ENCODE measurements around the gene IL32. TPM values are rescaled to one million over a fixed set of nuclear protein-coding genes. Genes with fewer than 3 reads are reported as not detected.

Gene IL32, protein sequence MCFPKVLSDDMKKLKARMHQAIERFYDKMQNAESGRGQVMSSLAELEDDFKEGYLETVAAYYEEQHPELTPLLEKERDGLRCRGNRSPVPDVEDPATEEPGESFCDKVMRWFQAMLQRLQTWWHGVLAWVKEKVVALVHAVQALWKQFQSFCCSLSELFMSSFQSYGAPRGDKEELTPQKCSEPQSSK
- 21.7 and 25.6 TPM in 2 replicates for total RNA-seq (2012; rRNA removed)
- polyA plus RNA-seq (2012; rRNA removed) = 95.7 and 99.9 TPM in 2 replicates
- polyA plus RNA-seq (2012; cell fraction: cytosol; rRNA removed) = 129 and 155 TPM in 2 replicates
- 61.6 and 113 TPM in 2 replicates for polyA plus RNA-seq (2012; cell fraction: nucleus; rRNA removed; ENCODE audit: low replicate concordance)
- Bru-seq, nascent RNA = percentile 38 among the genes with signal in this experiment
- percentile 32 among the genes with signal in this experiment for BruChase-seq, experiment 1, labeled RNA remaining after a 6-hour chase
- BruChase-seq, experiment 2, labeled RNA remaining after a 2-hour chase = percentile 24 among the genes with signal in this experiment
- long read RNA-seq, partial matches to known transcripts = 0 of 9 reads
- long read RNA-seq, other reads (novel, unspliced or antisense) = 1 of 9 reads

DNA sequence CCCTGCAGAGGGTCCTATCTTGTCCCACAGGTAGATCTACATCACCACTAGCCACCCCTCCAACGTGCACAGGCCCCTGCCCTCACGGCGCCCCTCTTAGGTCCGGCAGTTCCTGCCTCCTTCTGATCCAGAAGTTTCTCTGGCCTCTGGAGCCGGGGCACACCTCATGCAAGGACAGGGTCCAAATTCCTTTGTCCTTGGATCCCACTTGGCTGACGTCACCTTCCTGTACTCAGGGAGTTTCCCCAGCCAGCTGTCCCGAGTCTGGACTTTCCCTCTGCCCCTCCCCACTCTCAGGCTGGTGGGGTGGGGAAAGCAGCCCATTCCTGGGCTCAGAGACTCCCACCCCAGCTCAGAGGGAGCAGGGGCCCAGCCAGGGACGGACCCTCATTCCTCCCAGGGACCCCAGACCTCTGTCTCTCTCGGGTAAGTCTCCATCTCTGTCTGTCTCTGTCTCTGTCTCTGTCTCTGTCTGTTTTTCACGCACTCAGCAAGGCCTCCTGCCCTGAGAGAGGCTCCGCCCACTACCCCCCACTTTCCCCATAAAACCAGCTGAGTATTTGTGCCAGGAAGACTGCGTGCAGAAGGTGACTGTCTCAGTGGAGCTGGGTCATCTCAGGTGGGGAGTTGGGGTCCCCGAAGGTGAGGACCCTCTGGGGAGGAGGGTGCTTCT is at the start of gene IL32:
Gene IL32 (plus strand): TSS at position 572 of the 673 bp plus-strand sequence. CDS start 172 bp downstream, outside the sequence.
- H3K27me3 ChIP-seq (ENCODE audit: control insufficient read depth, insufficient read depth, low read length) = no peaks in the 10 kb centered on the region; the same call in 1 of the 2 replicates
- H3K18ac ChIP-seq (ENCODE audit: low read depth, low read length) = peak within 1 kb of the TSS; percentile 38
- peak; percentile 91 for ATAC-seq (ENCODE audit: low read depth)
- peak; percentile 94 for DNase-seq
- H3K79me1 ChIP-seq (ENCODE audit: low read depth in 1 of 2, low read length in 2 of 2) = peaks cover 6 to 19% of the 10 kb centered on the region in 2 experiments; a peak in 2 of 4 replicates
- ChIA-PET POLR2A (ENCODE audit: unreplicated experiment) (no interaction called here), CTCF (no interaction called here)
- H3K14ac ChIP-seq (replicated peaks; ENCODE audit: low read depth, low read length) = peak within 1 kb of the TSS; percentile 87
- no peaks in the 10 kb centered on the region for H3K9me3 ChIP-seq (ENCODE audit: control insufficient read depth, insufficient read depth, low read length)
- H4K8ac ChIP-seq (ENCODE audit: low read depth in 2 of 2, low read length in 2 of 2) = peak within 1 kb of the TSS; percentile 74 to 92
- H3K4me1 ChIP-seq (ENCODE audit: control insufficient read depth, insufficient read depth, low read length) = peaks cover 12% of the 10 kb centered on the region
- H3K4me2 ChIP-seq (ENCODE audit: low read depth, low read length) = peak within 1 kb of the TSS; percentile 53
- H2BK15ac ChIP-seq (ENCODE audit: low read depth, low read length) = peak within 1 kb of the TSS; percentile 96; the same call in 2 of the 3 replicates
- dilution Hi-C loops (cut with HindIII; ENCODE audit: low sequenced_read_pairs, unreplicated experiment) (no loop called here), in situ Hi-C loops (cut with MboI; ENCODE audit: low sequenced_read_pairs) (no loop called here), intact Hi-C loops (cut with micrococcal nuclease) (no loop called here)
- peak within 1 kb of the TSS; percentile 81 for H4K5ac ChIP-seq (ENCODE audit: low read depth, low read length)
- H4K20me1 ChIP-seq (ENCODE audit: insufficient read depth, low read length) = no peaks in the 10 kb centered on the region
- peak within 1 kb of the TSS; percentile 80 for H2BK5ac ChIP-seq (ENCODE audit: low read depth, low read length, poor library complexity, severe bottlenecking)
- H3K9me1 ChIP-seq (ENCODE audit: insufficient read depth, low read length) = peaks cover 18% of the 10 kb centered on the region
- H3K27ac ChIP-seq (ENCODE audit: insufficient read depth, low read length) = peak within 1 kb of the TSS; percentile 41; the same call in 1 of the 2 replicates
- H2AK5ac ChIP-seq (ENCODE audit: low read depth, low read length) = peak within 1 kb of the TSS; percentile 97
- H4K91ac ChIP-seq (ENCODE audit: insufficient read depth, low read depth, low read length) = peak within 1 kb of the TSS; percentile 88
- TF ChIP-seq POLR2A (IDR thresholded peaks at IDR 0.05; ENCODE audit: low read depth, low read length) = peak; percentile 70
- TF ChIP-seq, protein P1, sequence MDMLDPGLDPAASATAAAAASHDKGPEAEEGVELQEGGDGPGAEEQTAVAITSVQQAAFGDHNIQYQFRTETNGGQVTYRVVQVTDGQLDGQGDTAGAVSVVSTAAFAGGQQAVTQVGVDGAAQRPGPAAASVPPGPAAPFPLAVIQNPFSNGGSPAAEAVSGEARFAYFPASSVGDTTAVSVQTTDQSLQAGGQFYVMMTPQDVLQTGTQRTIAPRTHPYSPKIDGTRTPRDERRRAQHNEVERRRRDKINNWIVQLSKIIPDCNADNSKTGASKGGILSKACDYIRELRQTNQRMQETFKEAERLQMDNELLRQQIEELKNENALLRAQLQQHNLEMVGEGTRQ (IDR thresholded peaks at IDR 0.05; ENCODE audit: low read depth, low read length) = peak; percentile 5; the same call in 1 of the 2 replicates
- TF ChIP-seq RAD21 (IDR thresholded peaks at IDR 0.05; ENCODE audit: low read length) = no peak
- TF ChIP-seq MAZ (IDR thresholded peaks at IDR 0.05; ENCODE audit: borderline replicate concordance, low read depth, low read length) = peak; percentile 85; the same call in 1 of the 2 replicates
- peak within 1 kb of the TSS; percentile 47; the same call in 1 of the 2 replicates for H3K4me3 ChIP-seq (ENCODE audit: insufficient read depth, low read depth, low read length)
- H2BK20ac ChIP-seq (ENCODE audit: low read depth, low read length) = peak within 1 kb of the TSS; percentile 82
- peak within 1 kb of the TSS; percentile 55; the same call in 1 of the 2 replicates for H3K9ac ChIP-seq (ENCODE audit: low read depth, low read length)
- peak within 1 kb of the TSS; percentile 99 for H2AK9ac ChIP-seq (replicated peaks; ENCODE audit: low read depth, low read length, poor library complexity)
- H2AFZ ChIP-seq (replicated peaks; ENCODE audit: low read length, poor library complexity) = peak within 1 kb of the TSS; percentile 98
- no TSS peak for BruUV-seq (replicated peaks)
- WGBS, 2 experiments (ENCODE audit: extremely low coverage in 2 of 2, insufficient read length in 1 of 2) = 76% methylated on average over 4 of the region's 13 CpGs; no CpG with 5 or more reads in 1 of the 2 experiments
- peak within 1 kb of the TSS; percentile 81 for H3K4ac ChIP-seq (ENCODE audit: low read depth, low read length)
- peak within 1 kb of the TSS; percentile 60 for H3K23ac ChIP-seq (ENCODE audit: low read depth, low read length)
- peak within 1 kb of the TSS; percentile 64 for H3K56ac ChIP-seq (ENCODE audit: extremely low read depth, insufficient read depth, low read length)
- peak within 1 kb of the TSS; percentile 87 for H2BK120ac ChIP-seq (ENCODE audit: low read depth, low read length)
- no peaks in the 10 kb centered on the region for H3K36me3 ChIP-seq (ENCODE audit: control insufficient read depth, insufficient read depth, low read length)

Measured in IMR-90 (cell line).